ENCODE measurements around the gene TMEM154.
"Not testable (repeated sequence)": the region's sequence is repeated elsewhere in the genome, so short reads cannot be mapped to it uniquely, and the experiment has no call there.

The TMEM154 gene

DNA sequence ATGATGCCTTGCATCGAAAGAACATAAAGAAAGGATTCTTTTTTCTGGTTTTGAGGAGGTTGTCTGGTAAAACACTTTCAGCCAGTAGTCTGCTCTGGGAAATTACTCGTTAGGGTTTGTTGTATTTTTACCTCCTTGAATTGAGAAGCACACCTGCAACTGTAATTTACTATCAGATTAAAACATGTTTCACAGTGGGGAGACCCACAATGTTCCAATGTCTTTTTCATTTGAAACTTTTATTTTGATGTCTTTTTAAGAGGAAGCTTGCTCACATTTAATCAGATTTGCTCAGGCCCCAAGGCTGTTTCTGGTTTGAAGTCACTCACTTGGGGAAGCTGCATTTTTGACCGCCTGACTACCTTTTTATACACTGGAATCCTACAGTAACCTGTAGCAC is 12.0 kb downstream of the TMEM154 start:
- no peak for DNase-seq (ENCODE audit: low spot score)

DNA sequence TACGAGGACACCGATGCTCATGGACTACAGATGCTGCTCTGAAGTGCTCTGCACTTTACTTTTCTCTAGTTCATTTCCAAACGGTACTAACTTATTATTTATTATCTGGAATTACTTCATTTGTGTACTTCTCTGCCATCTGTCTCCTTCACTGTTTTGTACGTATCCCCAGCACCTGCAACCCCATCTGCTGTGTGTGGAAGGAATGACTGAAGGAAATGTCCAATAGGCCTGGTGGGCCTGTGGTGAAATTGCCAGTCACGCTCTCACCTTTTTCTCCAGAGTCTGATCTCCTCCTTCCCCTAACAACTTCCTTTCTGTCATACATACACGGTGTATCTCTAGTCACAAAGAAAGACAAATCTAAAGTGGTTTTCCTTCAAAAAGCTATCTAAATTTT is 12.9 kb downstream of the TMEM154 start:
- DNase-seq (ENCODE audit: low spot score), result no peak

DNA sequence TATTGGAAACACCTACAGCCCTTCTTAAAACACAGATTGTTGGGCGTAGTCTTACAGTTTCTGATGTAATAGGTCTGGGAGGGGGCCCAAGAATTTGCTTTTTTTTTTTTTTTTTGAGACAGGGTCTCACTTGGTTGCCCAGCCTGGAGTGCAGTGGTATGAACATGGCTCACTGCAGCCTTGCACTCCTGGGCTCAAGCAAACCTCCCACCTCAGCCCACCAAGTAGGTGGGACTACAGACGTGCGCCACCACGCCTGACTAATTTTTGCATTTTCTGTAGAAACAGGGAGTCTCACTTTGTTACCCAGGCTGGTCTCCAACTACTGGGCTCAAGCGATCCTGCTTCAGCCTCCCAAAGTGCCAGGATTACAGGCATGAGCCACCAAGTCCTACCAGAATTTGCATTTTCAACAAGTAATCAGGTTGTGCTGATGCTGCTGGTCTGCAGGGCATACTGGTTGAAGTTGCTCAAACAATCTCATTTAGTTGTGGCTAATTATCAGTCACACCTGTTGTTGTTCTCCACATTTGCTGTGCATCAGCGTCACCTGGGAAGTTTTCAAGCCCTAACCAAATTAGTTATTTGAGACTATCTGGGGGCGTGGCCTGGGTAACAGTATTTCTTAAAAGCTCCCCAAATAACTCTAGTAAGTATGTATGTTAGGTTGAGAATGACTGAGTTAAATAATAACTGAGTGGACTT is 14.0 kb downstream of the TMEM154 start:
- DNase-seq (ENCODE audit: low spot score), result no peak

DNA sequence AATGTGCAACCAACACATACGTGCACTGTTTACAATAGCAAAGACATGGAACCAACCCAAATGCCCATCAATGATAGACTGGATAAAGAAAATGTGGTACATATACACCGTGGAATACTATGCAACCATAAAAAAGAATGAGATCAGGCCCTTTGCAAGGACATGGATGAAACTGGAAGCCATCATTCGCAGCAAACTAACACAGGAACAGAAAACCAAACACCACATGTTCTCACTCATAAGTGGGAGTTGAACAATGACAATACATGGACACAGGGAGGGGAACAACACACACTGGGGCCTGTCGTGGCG is 15.8 kb downstream of the TMEM154 start:
- not testable (repeated sequence) for DNase-seq (ENCODE audit: low spot score)

DNA sequence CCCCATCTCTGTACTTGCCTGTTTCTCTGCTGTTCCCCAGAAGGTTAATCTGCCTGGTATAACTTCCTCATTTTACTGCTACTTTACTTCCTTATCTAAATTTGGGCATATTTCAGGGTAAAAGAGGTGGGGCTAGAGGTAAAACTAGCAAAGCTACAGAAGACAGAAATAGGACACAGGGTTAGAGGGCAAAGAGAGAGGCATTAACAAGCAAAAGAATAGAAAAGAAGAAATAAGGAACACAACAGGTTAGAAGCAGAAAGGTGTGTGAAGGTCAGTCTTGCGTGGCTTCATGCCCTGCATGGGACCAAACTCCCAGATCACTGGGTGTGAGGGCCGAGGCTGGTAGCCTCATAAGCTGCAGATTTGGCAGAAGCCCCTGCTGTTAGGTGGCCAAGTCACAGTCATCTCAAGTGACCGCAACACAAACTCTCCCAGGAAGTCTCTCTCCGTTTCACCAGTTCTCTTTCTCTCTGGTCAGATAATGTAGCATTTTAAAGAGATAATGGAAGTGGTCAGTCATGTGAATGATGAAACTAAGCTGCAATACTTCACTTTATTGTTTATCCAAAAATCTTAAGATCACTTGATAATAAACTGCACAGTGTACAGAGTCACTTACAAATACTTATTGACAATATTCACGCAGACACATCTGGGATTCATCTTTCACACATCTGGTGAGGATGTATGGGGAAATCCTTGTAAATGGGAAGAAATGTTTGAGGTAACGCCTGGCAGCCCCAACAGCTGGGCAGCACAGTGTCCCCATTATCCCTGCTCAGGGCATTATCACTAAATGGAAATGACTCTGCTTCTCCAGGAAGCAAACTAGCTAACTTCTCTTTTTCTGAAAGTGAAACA is 16.4 kb downstream of the TMEM154 start:
- no peak for DNase-seq (ENCODE audit: low spot score)

DNA sequence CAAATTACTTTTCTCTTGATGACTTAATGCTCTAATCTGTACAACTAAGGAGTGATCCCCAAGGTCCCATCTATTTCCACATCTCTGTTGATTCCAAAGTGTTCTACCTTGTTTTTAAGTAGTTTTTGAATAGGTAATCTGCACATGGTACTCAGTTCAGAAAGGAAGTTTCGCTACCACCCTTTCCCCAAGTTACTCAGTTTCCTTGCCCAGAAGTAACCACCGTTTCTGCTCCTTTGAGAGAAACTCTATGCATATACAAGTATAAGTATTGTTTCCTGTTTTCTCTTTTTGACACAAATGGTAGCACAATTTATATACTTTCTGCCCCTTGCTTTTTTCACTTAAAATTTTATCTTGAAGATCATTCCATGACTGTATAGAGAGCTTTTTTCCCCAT is 18.1 kb downstream of the TMEM154 start:
- DNase-seq (ENCODE audit: low spot score), result no peak

DNA sequence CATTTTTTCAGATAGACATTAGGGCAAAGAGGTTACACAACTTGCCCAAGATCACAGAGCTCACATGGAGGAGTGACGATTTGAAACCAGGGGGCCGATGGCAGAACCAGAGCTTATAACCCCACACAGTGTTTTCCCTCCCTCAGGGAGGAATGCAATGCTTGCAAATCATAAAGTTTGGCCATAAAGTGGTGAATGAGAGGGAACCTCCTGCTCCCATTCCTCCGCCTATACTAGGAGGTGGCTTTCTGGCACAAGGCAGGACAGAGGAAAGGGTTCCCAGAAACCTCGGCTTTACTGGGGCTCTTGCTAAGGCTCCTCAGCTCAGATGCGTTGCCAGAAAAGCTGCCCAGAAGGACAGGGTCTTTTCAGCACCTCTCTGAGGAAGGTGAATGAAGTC is 19.3 kb downstream of the TMEM154 start:
- DNase-seq (ENCODE audit: low spot score), result no peak

DNA sequence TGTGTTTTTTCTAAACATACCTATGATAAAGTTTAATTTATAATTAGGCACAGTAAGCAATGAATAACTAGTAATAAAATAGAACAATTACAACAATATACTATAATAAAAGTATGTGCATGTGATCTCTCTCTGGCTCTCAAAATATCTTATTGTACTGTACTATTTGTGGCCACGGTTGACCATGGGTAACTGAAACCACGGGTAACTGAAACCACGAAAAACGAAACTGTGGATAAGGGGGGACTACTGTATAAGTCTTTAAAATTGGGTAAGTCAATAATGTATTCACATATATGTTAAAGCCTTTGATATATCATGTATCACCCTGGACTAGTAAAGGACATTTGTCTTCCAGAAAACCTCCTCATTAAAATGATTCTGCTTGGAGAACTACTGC is 20.0 kb downstream of the TMEM154 start:
- DNase-seq (ENCODE audit: low spot score), result no peak

DNA sequence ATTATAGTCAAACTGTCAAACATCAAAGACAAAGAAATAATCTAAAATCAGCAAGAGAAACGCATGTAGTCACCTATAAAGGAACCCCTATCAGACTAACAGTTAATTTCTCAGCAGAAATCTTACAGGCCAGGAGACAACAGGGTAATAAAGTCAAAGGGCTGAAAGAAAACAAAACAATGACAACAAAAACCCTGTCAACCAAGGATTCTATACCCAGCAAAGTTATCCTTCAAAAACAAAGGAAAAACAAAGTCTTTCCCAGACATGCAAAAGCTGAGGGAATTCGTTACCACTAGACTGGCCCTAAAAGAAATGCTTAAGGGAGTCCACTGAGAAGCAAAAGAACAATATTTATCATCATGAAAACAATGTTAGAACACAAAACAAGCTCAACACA is 22.1 kb downstream of the TMEM154 start:
- DNase-seq (ENCODE audit: low spot score), result no peak

DNA sequence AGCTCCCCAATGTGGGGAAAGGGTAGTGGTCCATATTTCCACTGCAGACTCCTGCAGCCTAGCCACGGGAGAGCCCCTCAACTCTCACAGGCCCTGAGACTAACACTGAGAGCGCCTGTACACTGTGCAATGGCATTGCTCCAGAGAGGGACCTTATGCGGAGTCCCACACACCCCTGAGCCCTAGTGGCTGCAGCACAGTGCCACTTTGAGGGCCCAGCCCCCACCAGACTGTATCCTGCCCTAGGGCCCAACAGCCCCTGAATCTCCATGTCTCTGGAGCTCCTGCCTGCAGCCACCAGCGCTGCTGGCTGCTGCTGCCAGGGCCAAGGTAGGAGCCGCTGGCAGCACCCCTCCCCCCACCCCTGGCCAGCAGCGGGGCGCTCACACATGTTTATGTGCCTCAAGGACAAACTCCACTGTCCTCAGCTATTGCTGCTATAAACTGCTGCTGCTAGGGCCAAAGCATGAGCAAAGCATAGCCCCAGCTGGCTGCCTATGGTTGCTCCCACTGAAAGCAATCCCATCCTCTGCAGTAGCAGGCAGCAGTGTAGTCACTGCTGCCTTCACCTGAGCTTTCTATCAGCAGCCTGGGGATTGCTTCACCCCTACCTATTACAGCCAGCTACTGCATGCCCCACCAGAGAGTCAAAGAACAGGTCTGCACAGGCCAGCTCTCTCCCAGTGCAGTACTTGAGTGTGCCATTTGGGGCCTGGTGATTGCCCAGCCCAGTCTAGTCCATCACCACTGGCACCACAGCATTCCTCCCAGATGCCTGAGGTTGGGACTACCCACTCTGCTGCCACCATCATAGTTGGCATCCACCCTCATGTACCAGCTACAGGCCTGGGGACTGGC is 24.3 kb downstream of the TMEM154 start:
- DNase-seq (ENCODE audit: low spot score), result no peak

DNA sequence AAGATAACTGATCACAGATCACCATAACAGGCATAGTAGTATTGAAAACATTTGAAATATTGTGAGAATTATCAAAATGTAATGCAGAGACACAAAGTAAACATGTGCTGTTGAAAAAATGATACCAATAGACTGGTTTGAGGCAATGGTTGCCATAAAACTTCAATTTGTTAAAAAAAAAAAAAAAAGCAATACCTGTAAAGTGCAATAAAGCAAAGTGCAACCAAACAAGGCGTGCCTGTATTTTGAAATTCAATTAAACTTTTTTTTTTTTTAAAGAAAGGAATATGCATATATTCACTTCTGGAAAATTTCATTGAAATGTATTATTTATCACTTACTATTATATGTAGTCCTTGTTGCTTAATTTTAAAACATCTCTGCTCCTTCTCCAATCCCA is 27.7 kb downstream of the TMEM154 start:
- DNase-seq (ENCODE audit: low spot score), result no peak

DNA sequence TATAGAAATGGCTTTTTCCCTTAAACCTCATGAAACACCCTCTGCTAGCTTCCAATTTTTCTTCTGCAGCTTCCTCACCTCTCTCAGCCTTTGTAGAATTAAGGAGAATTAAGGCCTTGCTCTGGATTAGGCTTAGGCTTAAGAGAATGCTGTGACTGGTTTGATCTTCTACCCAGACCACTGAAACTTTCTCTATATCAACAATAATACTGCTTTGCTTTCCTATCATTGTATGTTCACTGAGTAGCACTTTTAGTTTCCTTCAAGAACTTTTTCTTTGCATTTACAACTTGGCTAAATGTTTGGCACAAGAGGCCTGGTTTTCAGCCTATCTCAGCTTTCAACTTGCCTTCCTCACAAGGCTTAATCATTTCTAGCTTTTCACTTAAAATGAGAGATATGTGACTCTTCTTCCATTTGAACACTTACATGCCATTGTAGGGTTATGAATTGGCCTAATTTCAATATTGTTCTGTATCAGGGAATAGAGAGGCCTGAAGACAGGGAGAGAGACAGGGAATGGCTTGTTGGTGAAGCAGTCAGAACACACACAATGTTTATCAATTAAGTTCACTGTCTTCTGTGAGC is 28.2 kb downstream of the TMEM154 start:
- no peak for DNase-seq (ENCODE audit: low spot score)

DNA sequence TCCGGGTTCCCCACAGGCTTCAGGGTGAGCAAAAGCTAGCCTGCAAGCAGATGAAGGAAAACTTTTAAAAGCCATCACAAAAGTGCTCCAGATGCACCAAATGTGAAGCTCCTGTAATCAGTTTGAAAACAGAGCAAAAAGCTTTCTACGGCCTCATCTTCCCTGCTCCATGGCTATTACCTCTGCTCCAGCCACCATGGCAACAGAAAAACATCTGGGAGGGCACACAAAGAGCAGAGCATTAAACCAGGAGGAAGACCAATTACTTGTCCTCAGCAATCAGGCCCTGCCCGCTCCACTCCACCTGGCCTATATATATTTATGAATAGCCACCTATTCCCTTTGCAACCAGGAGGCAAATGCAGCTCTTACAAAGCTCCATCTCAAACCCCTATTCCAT is 33.6 kb downstream of the TMEM154 start:
- no peak for DNase-seq (ENCODE audit: low spot score)

DNA sequence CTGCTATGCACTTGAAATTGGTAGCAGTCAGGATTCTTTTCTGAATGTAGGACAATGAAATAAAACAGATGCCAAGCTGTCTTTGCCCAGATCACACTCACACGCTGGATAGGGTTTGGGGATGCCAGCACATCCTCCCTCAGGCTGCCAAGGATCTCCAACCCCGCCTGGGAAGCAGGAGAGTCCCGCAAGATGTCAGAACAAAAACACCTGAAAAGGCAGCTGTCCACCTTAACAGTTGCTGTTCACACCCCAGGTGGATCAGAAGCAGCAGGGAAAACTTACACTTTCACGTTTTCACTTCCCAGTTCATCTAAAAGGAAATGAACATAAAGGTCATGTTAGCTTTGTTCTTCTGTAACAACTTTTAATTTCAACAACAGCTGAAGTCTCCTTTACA is 35.7 kb downstream of the TMEM154 start:
- no peak for DNase-seq (ENCODE audit: low spot score)

DNA sequence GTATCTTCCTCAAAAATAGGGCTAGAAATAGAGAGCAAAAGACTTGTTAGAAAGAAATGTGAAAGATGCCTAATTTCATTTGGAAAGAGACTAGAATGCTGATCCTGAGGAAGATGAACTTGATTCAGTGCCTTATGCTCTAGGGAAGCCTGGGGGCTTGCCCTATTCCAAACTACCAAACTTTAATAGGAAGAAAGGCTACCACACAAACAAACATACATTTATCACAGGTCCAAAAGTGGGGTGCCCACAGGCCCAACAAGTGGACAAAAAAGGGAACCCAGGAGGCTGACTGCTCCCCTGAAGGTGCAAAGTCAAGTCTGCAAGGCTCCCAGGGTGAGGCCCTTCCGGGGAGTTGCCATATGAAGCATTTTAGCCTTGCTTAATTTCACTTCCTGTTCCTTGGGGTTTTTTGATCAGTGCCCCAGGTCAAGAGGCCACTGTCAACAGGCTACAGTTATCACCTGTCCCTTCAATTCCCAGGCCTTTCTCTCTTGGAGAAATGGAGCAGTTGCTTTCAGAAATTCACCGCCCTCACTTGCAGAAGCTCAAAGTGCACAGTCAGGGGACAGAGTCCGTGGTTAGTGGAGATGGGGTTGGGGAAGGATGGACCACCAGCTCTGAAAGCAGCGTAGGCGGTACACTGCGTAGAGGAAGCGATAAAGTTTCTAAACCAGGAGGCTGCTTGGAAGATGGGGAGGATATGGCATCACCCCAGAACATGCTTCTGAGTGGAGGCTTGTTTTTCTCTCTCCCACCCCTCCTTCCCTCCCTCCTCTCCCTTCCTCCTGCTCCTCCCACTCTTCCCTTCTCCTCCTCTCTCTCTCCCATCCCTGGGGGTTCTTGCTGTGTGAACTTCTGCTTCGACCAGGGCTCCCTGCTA is 36.4 kb downstream of the TMEM154 start:
- DNase-seq (ENCODE audit: low spot score), result no peak

DNA sequence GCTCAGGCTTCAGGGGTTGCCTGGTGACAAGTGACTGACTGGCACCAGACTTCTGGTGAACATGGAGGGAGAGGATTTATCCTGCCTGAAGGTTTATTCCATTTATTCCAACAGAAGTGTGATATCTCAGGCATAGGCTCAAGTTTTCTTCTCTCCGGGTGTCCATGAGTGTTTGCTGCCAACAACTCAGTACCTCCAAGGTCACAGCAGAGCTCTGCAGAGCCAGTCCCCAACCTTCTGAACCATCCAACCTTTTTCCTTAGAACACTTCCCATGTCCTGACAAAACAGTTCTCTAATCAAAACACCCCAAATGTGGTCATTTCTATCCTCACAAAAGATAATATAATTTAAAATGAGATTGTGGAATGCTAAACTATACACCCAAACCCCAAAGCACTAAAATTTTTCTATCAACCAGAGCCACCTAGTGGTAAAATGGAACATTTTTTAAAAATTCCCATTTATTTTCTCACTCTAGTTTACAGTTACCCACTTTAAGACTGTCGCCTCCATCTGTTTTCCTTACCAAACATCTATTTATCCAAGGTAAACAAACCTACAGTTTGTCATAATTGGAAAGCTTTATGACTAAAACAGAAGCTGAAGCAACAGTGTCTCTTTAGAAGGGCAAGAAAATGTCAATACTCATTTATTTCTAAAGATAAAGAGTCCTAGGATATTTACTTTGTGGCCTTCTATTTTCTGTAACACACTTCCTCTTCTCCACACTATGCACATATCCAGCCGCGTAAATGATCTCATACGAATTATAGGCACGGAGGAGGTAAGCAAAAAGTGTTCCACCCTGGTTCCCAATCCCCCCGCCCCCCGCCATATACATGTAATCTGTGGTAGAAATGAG is 39.5 kb downstream of the TMEM154 start:
- DNase-seq (ENCODE audit: low spot score), result peak; percentile 68

DNA sequence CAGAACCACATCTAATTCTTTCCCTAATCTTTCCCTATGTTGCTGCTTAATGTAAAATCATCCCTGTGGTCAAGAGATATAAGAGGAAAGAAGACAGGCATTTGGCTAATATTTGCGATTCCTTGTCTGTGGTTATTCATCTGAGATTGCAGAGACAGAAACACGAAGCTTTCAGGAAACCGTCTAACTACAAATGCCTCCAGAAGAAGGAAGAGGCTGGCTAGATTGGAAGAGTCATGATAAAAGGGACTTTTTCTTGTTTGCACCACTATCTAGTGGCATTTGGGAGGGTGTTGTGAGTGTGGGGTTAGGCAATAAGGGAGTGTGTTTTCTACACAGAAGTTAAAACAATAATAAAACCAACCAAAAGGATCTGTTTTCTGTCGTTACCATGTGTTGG is 43.9 kb downstream of the TMEM154 start:
- no peak for DNase-seq (ENCODE audit: low spot score)

DNA sequence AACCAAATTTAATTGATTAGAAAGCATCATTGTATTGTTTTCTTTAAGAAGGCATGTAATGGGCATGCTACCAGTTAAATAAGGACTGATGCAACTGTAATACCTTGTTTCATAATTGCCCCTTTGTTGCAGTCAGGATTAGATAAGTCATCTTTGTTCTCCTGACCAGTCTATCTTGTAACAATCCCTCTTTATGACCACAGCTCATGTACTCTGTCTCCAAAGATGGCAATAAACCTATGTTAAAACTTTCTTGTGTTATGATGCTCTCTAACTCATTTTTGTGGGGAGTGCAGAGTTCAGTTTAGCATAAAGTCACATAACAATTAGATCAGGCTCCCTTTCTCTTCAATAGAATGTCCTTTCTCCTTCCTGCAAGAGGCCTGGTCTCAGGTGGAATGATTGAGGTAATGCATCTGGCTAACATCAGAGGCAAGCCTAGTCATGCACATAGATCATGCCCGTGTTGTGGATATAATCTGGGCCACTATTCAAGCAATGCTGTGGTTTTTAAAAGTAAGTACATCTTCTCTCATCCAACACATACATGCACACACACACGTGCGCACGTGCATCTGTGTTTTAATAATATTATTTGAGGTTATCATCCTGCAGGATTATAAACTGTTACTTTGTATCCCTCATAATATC is 45.6 kb downstream of the TMEM154 start:
- DNase-seq (ENCODE audit: low spot score), result no peak

DNA sequence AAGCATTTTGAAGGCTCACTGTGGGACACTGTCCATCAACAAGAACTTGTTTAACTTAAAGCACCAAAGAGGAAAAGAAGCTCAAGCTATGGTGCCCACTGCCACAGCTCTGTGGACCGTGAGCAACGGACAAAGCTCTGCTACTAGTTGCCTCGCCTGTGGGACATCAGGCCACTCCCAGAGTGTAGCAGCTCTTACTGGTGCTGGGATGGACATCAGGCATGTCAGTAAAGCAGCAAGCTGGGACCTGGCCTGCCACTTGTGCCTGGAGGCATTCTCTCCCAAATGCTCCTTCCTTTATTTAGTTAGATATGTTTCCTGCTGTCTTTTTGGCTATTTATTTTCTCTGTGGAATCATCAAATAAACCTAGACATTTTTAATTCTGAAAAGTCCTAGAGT is 46.7 kb downstream of the TMEM154 start:
- no peak for DNase-seq (ENCODE audit: low spot score)

DNA sequence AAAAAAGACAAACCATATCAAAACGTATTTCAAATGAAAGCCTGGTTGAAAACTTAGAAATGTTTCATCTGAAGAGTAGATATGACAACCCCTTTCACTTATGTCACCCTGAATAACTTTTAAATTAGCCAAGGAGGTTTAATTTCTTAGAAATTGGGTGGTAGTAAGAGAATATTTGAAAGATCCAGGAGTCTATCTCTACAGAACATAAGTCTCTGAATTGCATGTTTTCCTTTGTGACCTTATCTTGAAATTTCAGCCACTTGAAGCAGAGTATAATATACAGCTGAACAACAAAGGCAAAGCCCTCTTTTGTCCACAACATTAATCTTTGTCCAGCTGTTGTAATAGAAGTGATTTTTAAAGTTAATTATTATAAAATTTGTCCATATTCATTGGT is 49.5 kb downstream of the TMEM154 start:
- DNase-seq (ENCODE audit: low spot score), result peak; percentile 69
